Neuronal stem cell (in vitro differentiated cells): ENCODE results near the gene KCNK13.

Experiments
- DNase-seq: peaks from one replicate; pipeline ENCODE4 v3.0.0-alpha.2; 2013; ENCODE audit warnings: low spot score
- H2AFZ ChIP-seq: one replicate; pipeline ENCODE4 v1.6.1; 2013; ENCODE audit warnings: mild to moderate bottlenecking, low read length, inconsistent platforms
- H2AK5ac ChIP-seq: 2 replicates; pipeline ENCODE4 v1.6.1; 2013; ENCODE audit warnings: low read depth, mild to moderate bottlenecking, inconsistent platforms, low read length, moderate library complexity, mixed read lengths
- H2BK120ac ChIP-seq: 2 replicates; pipeline ENCODE4 v1.6.1; 2013; ENCODE audit warnings: low read depth, mild to moderate bottlenecking, inconsistent platforms, low read length, moderate library complexity, mixed read lengths
- H2BK12ac ChIP-seq: one replicate; pipeline ENCODE4 v1.6.1; 2013; ENCODE audit warnings: low read length, inconsistent platforms
- H2BK15ac ChIP-seq: 2 replicates; pipeline ENCODE4 v1.6.1; 2013; ENCODE audit warnings: mild to moderate bottlenecking, low read length, inconsistent platforms, mixed read lengths
- H2BK5ac ChIP-seq: one replicate; pipeline ENCODE4 v1.6.1; 2013; ENCODE audit warnings: inconsistent platforms, mild to moderate bottlenecking, low read length, moderate library complexity
- H3K14ac ChIP-seq: one replicate; pipeline ENCODE4 v1.6.1; 2013; ENCODE audit warnings: low read length, inconsistent platforms
- H3K18ac ChIP-seq: 2 replicates; pipeline ENCODE4 v1.6.1; 2013; ENCODE audit warnings: low read length, inconsistent platforms
- H3K23ac ChIP-seq: 2 replicates; pipeline ENCODE4 v1.6.1; 2013; ENCODE audit warnings: low read depth, mild to moderate bottlenecking, mixed read lengths, low read length, inconsistent platforms; ENCODE audit not compliant: poor library complexity
- H3K27ac ChIP-seq: replicated peaks from 3 replicates; pipeline ENCODE4 v1.5.1; 2013; ENCODE audit warnings: low read length, inconsistent platforms
- H3K27me3 ChIP-seq, 3 experiments: 2 replicates each; pipeline ENCODE4 v1.6.1; 2013; ENCODE audit warnings: low read length in 3 of 3, mild to moderate bottlenecking in 2 of 3, inconsistent platforms in 1 of 3, low read depth in 1 of 3, mixed read lengths in 1 of 3, moderate library complexity in 1 of 3; ENCODE audit not compliant: control insufficient read depth in 3 of 3, insufficient read depth in 3 of 3
- H3K36me3 ChIP-seq, 2 donors: replicated peaks in 1 of 2; 2 replicates each; pipeline ENCODE4 v1.6.1; 2013; ENCODE audit warnings: low read length in 2 of 2; ENCODE audit not compliant: control insufficient read depth in 2 of 2, insufficient read depth in 2 of 2
- H3K4ac ChIP-seq: 2 replicates; pipeline ENCODE4 v1.6.1; 2013; ENCODE audit warnings: inconsistent platforms, mild to moderate bottlenecking, low read length, moderate library complexity
- H3K4me1 ChIP-seq, 2 donors: 1 replicate in 1 of 2; 2 replicates in 1 of 2; pipeline ENCODE4 v1.6.1; 2013; ENCODE audit warnings: low read length in 2 of 2, low read depth in 1 of 2; ENCODE audit not compliant: control insufficient read depth in 2 of 2, insufficient read depth in 1 of 2
- H3K4me2 ChIP-seq: one replicate; pipeline ENCODE4 v1.6.1; 2013; ENCODE audit warnings: mild to moderate bottlenecking, low read length, inconsistent platforms; ENCODE audit not compliant: insufficient read depth, poor library complexity, severe bottlenecking
- H3K4me3 ChIP-seq, 2 donors: 2 replicates each; pipeline ENCODE4 v1.5.1; 2013; ENCODE audit warnings: low read length in 2 of 2, mild to moderate bottlenecking in 2 of 2, inconsistent platforms in 1 of 2, moderate library complexity in 1 of 2
- H3K79me1 ChIP-seq: one replicate; pipeline ENCODE4 v1.6.1; 2013; ENCODE audit warnings: low read depth, mild to moderate bottlenecking, inconsistent platforms, low read length, moderate library complexity
- H3K9ac ChIP-seq: one replicate; pipeline ENCODE4 v1.6.1; 2013; ENCODE audit warnings: mild to moderate bottlenecking, low read depth, low read length, inconsistent platforms; ENCODE audit not compliant: poor library complexity
- H3K9me3 ChIP-seq, 2 donors: replicated peaks in 1 of 2; 2 replicates each; pipeline versions ENCODE3 to v1.6.1; 2013; ENCODE audit warnings: low read length in 2 of 2, mild to moderate bottlenecking in 2 of 2, inconsistent platforms in 1 of 2, low read depth in 1 of 2, mixed read lengths in 1 of 2, moderate library complexity in 1 of 2; ENCODE audit not compliant: control insufficient read depth in 2 of 2, insufficient read depth in 1 of 2
- H4K8ac ChIP-seq: one replicate; pipeline ENCODE4 v1.6.1; 2013; ENCODE audit warnings: low read depth, mild to moderate bottlenecking, inconsistent platforms, low read length, moderate library complexity
- H4K91ac ChIP-seq: one replicate; pipeline ENCODE4 v1.6.1; 2013; ENCODE audit warnings: low read length, low read depth, mild to moderate bottlenecking, inconsistent platforms; ENCODE audit not compliant: poor library complexity
- WGBS, 2 donors: extraction: QIAGEN DNeasy Blood & Tissue Kit; methylation state at CpG; one replicate each; pipeline ENCODE4 v1.1.7; 2013; ENCODE audit warnings: missing lambda C conversion rate in 2 of 2, mixed read lengths in 1 of 2; ENCODE audit not compliant: insufficient read length in 2 of 2, insufficient replicate concordance in 1 of 2; ENCODE audit errors: extremely low coverage in 2 of 2; 5-methylcytosine and 5-hydroxymethylcytosine counted together

Gene KCNK13

GRCh38 chr14:90118027-90118426 is 56.2 kb downstream of the KCNK13 start:
- no peak overlapping the region for H3K27ac ChIP-seq
- no peak overlapping the region for H4K91ac ChIP-seq
- no peak overlapping the region for H3K14ac ChIP-seq
- peaks cover 0 to 29% (median 0%) of the 10 kb centered on the region in 3 experiments for H3K27me3 ChIP-seq
- peaks cover 0 to 4% of the 10 kb centered on the region in 2 donors for H3K4me1 ChIP-seq
- H3K4me3 ChIP-seq, result no peak overlapping the region
- no peaks in the 10 kb centered on the region for H3K36me3 ChIP-seq
- H3K4ac ChIP-seq, result no peak overlapping the region
- WGBS, 2 donors, result no CpG with 5 or more reads among the region's 3 CpGs
- DNase-seq, result no peak
- H3K18ac ChIP-seq, result no peak overlapping the region
- H3K79me1 ChIP-seq, result no peaks in the 10 kb centered on the region
- no peaks in the 10 kb centered on the region for H3K9me3 ChIP-seq
- H3K23ac ChIP-seq, result no peak overlapping the region
- no peak overlapping the region for H2BK15ac ChIP-seq
- no peak overlapping the region for H2BK12ac ChIP-seq
- no peak overlapping the region for H3K9ac ChIP-seq
- H2AFZ ChIP-seq, result no peak overlapping the region
- H4K8ac ChIP-seq, result no peak overlapping the region
- no peak overlapping the region for H2BK5ac ChIP-seq
- no peak overlapping the region for H3K4me2 ChIP-seq
- no peak overlapping the region for H2BK120ac ChIP-seq
- H2AK5ac ChIP-seq, result no peak overlapping the region

- Histone ChIP-seq H4K8ac (no peak overlapping the region), H3K79me1 (no peaks in the 10 kb centered on the region), H2AFZ (no peak overlapping the region), H2BK12ac (no peak overlapping the region), H3K9me3 (peaks cover 0 to 4% of the 10 kb centered on the region in 2 donors), H3K4me2 (no peak overlapping the region), H3K27ac (no peak overlapping the region), H3K23ac (no peak overlapping the region), H2BK5ac (no peak overlapping the region), H3K27me3 (peaks cover 0 to 5% (median 0%) of the 10 kb centered on the region in 3 experiments), H3K4me1 (no peaks in the 10 kb centered on the region), H4K91ac (no peak overlapping the region), H3K18ac (no peak overlapping the region), H3K36me3 (no peaks in the 10 kb centered on the region), H2BK120ac (no peak overlapping the region), H3K4ac (no peak overlapping the region), H3K9ac (no peak overlapping the region), H2BK15ac (no peak overlapping the region), H2AK5ac (no peak overlapping the region), H3K14ac (no peak overlapping the region), H3K4me3 (no peak overlapping the region)
- no CpG with 5 or more reads among the region's 15 CpGs for WGBS, 2 donors
- no peak for DNase-seq
Measured at GRCh38 chr14:90126260-90126659, 64.5 kb downstream of the KCNK13 start.

GRCh38 chr14:90132821-90133570 is 71.2 kb downstream of the KCNK13 start:
- no peak overlapping the region for H3K9ac ChIP-seq
- no peak overlapping the region for H3K4me3 ChIP-seq
- no peaks in the 10 kb centered on the region for H3K36me3 ChIP-seq
- no CpG with 5 or more reads among the region's 10 CpGs for WGBS, 2 donors
- H2BK12ac ChIP-seq, result no peak overlapping the region
- H2AFZ ChIP-seq, result no peak overlapping the region
- H3K79me1 ChIP-seq, result no peaks in the 10 kb centered on the region
- H3K4me2 ChIP-seq, result no peak overlapping the region
- no peak overlapping the region for H4K91ac ChIP-seq
- no peak overlapping the region for H4K8ac ChIP-seq
- no peaks in the 10 kb centered on the region for H3K4me1 ChIP-seq
- H3K27ac ChIP-seq, result no peak overlapping the region
- H3K9me3 ChIP-seq, result no peaks in the 10 kb centered on the region
- H3K4ac ChIP-seq, result no peak overlapping the region
- no peak overlapping the region for H3K18ac ChIP-seq
- no peak overlapping the region for H2BK120ac ChIP-seq
- no peak overlapping the region for H2BK5ac ChIP-seq
- peaks cover 0 to 10% (median 0%) of the 10 kb centered on the region in 3 experiments for H3K27me3 ChIP-seq
- no peak overlapping the region for H3K23ac ChIP-seq
- H3K14ac ChIP-seq, result no peak overlapping the region
- no peak for DNase-seq
- H2AK5ac ChIP-seq, result no peak overlapping the region
- H2BK15ac ChIP-seq, result no peak overlapping the region

- Histone ChIP-seq H3K9me3 (no peaks in the 10 kb centered on the region), H4K8ac (no peak overlapping the region), H2AFZ (no peak overlapping the region), H2BK120ac (no peak overlapping the region), H2BK15ac (no peak overlapping the region), H3K4me3 (no peak overlapping the region), H3K23ac (no peak overlapping the region), H3K4me1 (peaks cover 0 to 2% of the 10 kb centered on the region in 2 donors), H3K4ac (no peak overlapping the region), H3K27me3 (peaks cover 0 to 10% (median 0%) of the 10 kb centered on the region in 3 experiments), H3K9ac (no peak overlapping the region), H3K27ac (no peak overlapping the region), H3K4me2 (no peak overlapping the region), H3K36me3 (no peaks in the 10 kb centered on the region), H3K18ac (no peak overlapping the region), H3K79me1 (no peaks in the 10 kb centered on the region), H2BK12ac (no peak overlapping the region), H2BK5ac (no peak overlapping the region), H2AK5ac (no peak overlapping the region), H4K91ac (no peak overlapping the region), H3K14ac (no peak overlapping the region)
- no peak for DNase-seq
- WGBS, 2 donors, result no CpG with 5 or more reads among the region's 4 CpGs
Measured at GRCh38 chr14:90136904-90137303, 75.1 kb downstream of the KCNK13 start.
